OCI-LY7 (cell line): ENCODE data around the gene DBR1. TPM values are rescaled to one million over a fixed set of nuclear protein-coding genes. Genes with fewer than 3 reads are reported as not detected.

Experiments
- BruUV-seq: library from RNA; stranded (reverse); fragments of 400-500 nt; replicated peaks from 2 replicates; lab custom pipeline; 2021; lab: Mats Ljungman, UMichigan
- CTCF ChIA-PET: fragments of 300-600 bp; sonication (Branson Sonifier 250); formaldehyde crosslinking; loops from one replicate; lab custom pipeline; 2022; ENCODE audit warnings: antibody characterized with exemption; ENCODE audit not compliant: unreplicated experiment; lab: Charles Lee
- POLR2A ChIA-PET: fragments of 300-600 bp; sonication (Branson Sonifier 250); formaldehyde crosslinking; loops from one replicate; lab custom pipeline; 2022; ENCODE audit warnings: antibody characterized with exemption; lab: Charles Lee
- DNase-seq: peaks from one replicate; pipeline ENCODE4 v3.0.0-alpha.2; 2015; ENCODE audit warnings: low spot score
- H2AFZ ChIP-seq: fragments of 200-600 bp; sonication (generic), shearing (Covaris generic); 2 replicates; pipeline ENCODE4 v1.6.1; 2014; ENCODE audit warnings: mild to moderate bottlenecking, antibody characterized with exemption, low read length, moderate library complexity
- H3K27ac ChIP-seq: fragments of 200-600 bp; sonication (generic); 2 replicates; pipeline ENCODE4 v1.5.1; 2014; ENCODE audit warnings: mixed run types, low read depth, mild to moderate bottlenecking, moderate library complexity, low read length, inconsistent platforms; ENCODE audit not compliant: poor library complexity, severe bottlenecking
- H3K36me3 ChIP-seq: fragments of 200-600 bp; sonication (generic); 2 replicates; pipeline ENCODE4 v1.6.1; 2014; ENCODE audit warnings: mild to moderate bottlenecking, antibody characterized with exemption, low read length, moderate library complexity, mixed read lengths; ENCODE audit not compliant: insufficient read depth
- H3K4me1 ChIP-seq: fragments of 200-600 bp; sonication (generic); 2 replicates; pipeline ENCODE4 v1.5.1; 2014; ENCODE audit warnings: mild to moderate bottlenecking, low read length; ENCODE audit not compliant: insufficient read depth, poor library complexity, severe bottlenecking
- H3K4me2 ChIP-seq: fragments of 200-600 bp; sonication (generic); 2 replicates; pipeline ENCODE4 v1.6.1; 2014; ENCODE audit warnings: mild to moderate bottlenecking, low read length
- H3K4me3 ChIP-seq: fragments of 200-600 bp; sonication (generic); 2 replicates; pipeline ENCODE4 v1.5.1; 2014; ENCODE audit warnings: mild to moderate bottlenecking, low read depth, low read length; ENCODE audit not compliant: poor library complexity, severe bottlenecking
- H3K79me2 ChIP-seq: fragments of 200-600 bp; sonication (generic); 2 replicates; pipeline ENCODE4 v1.6.1; 2016; ENCODE audit warnings: low read depth, mild to moderate bottlenecking, low read length, moderate library complexity, mixed read lengths; ENCODE audit not compliant: insufficient read depth
- H3K9me2 ChIP-seq: fragments of 200-600 bp; sonication (generic); 2 replicates; pipeline ENCODE4 v1.6.1; 2016; ENCODE audit warnings: mild to moderate bottlenecking, low read length, mixed read lengths; ENCODE audit not compliant: insufficient read depth
- H3K9me3 ChIP-seq: fragments of 200-600 bp; sonication (generic); 2 replicates; pipeline ENCODE4 v1.6.1; 2014; ENCODE audit warnings: mild to moderate bottlenecking, mixed run types, low read length, mixed read lengths
- H4K20me1 ChIP-seq: fragments of 200-600 bp; sonication (generic); 2 replicates; pipeline ENCODE4 v1.6.1; 2014; ENCODE audit warnings: mild to moderate bottlenecking, antibody characterized with exemption, low read length, moderate library complexity, mixed read lengths; ENCODE audit not compliant: insufficient read depth
- EZH2phosphoT487 ChIP-seq: fragments of 200-600 bp; sonication (generic); IDR thresholded peaks from 2 replicates; pipeline ENCODE4 v1.6.1; 2018; ENCODE audit warnings: low read depth, borderline replicate concordance, mild to moderate bottlenecking, mixed run types, antibody characterized with exemption, low read length, moderate library complexity, mixed read lengths
- intact Hi-C: fragments of 100-400 bp; cut with micrococcal nuclease; formaldehyde crosslinking; loops from one replicate; pipeline ENCODE4 v1.10.0; 2022; ENCODE audit not compliant: unreplicated experiment
- total RNA-seq, 2 experiments: library from RNA; depleted of rRNA in 1 of 2; stranded (reverse); fragments of >200 nt in 1 of 2; shearing (Covaris generic) in 1 of 2; gene quantifications; 2 replicates each; pipeline ENCODE4 v1.2.3, GENCODE V29; 2014 to 2022
- TF ChIP-seq, protein P1 (sequence below): fragments of 200-600 bp; sonication (generic); conservative IDR thresholded peaks from 2 replicates; pipeline ENCODE4 v1.5.1; 2014; ENCODE audit warnings: mild to moderate bottlenecking, antibody characterized with exemption, low read length, moderate library complexity, mixed read lengths

Gene DBR1
- total RNA-seq, 2 experiments from 2014 or later, result 13.6 to 22.7 TPM

DNA sequence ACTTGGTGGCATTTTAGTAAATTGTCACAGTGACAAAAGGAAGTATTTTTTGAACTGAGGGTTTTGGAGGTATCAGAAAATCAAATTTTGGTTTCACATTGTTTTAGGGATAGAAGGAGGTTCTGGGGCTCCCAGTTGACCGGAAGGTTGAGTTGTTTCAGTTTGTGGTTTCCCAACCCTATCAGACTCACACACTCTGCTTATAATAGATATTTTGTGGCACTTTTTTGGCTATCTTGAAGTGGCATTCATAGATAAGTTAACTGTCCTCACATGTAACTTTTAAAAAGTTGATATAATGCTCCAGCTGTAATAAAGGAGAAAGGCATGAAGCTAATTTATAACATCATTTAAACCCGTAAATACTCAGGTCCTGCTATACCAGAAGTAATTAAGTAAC is 25.1 kb upstream of the DBR1 start:
- peaks cover 50% of the 10 kb centered on the region for H3K36me3 ChIP-seq
- no peaks in the 10 kb centered on the region for H3K4me1 ChIP-seq
- H4K20me1 ChIP-seq, result peaks cover 25% of the 10 kb centered on the region
- H3K79me2 ChIP-seq, result peaks cover 100% of the 10 kb centered on the region
- intact Hi-C loops, result no loop called here
- TF ChIP-seq, protein P1, sequence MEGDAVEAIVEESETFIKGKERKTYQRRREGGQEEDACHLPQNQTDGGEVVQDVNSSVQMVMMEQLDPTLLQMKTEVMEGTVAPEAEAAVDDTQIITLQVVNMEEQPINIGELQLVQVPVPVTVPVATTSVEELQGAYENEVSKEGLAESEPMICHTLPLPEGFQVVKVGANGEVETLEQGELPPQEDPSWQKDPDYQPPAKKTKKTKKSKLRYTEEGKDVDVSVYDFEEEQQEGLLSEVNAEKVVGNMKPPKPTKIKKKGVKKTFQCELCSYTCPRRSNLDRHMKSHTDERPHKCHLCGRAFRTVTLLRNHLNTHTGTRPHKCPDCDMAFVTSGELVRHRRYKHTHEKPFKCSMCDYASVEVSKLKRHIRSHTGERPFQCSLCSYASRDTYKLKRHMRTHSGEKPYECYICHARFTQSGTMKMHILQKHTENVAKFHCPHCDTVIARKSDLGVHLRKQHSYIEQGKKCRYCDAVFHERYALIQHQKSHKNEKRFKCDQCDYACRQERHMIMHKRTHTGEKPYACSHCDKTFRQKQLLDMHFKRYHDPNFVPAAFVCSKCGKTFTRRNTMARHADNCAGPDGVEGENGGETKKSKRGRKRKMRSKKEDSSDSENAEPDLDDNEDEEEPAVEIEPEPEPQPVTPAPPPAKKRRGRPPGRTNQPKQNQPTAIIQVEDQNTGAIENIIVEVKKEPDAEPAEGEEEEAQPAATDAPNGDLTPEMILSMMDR, result no peak
- no peak for TF ChIP-seq EZH2phosphoT487
- H3K9me3 ChIP-seq, result no peaks in the 10 kb centered on the region
- no TSS peak for BruUV-seq
- H2AFZ ChIP-seq, result no peak overlapping the region
- no peaks in the 10 kb centered on the region; the same call in 1 of the 2 replicates for H3K9me2 ChIP-seq
- no peak overlapping the region for H3K4me3 ChIP-seq
- ChIA-PET CTCF (no interaction called here), POLR2A (no interaction called here)
- no peak overlapping the region for H3K27ac ChIP-seq
- no peak for DNase-seq
- H3K4me2 ChIP-seq, result no peak overlapping the region

DNA sequence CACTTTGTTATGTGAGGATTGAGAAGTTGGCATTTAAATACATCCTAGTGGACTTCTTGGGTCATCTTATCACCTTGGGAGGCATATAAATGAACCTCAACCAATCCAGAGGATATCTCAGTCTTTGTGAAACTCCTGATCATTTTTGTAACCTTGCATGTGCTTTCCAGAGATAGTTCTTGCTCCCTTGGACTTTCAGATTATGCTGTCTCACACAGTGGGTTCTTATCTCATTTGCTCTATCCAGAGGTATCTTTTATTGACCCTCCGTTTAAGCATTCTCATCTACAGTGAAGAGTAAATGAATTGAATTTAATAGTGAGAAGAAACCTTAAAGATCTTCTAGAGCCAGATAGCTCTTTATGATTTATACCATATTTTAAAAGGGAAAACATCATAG is 22.8 kb upstream of the DBR1 start:
- H3K4me3 ChIP-seq, result no peak overlapping the region

DNA sequence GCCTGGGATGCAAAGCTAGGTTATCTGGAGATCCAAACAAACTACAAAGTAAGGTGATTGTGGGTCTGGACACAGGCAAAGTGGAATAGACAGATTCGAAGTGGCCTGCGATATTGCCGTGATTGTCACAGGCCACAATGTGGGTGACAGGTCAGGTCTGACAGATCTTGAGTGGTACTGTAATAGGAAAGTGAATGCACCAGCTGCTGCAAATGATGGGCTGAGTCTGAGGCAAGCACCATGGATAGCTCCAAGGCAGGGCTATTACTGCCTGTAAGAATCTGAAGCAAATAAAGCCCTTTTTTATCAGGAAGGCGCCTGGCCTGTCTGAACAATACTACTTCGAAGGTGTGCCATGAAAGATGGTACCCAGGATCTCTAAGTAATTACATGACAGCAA is 22.3 kb upstream of the DBR1 start:
- Histone ChIP-seq H4K20me1 (peaks cover 21% of the 10 kb centered on the region), H3K9me3 (no peaks in the 10 kb centered on the region), H3K79me2 (peaks cover 96% of the 10 kb centered on the region), H3K27ac (no peak overlapping the region), H3K4me1 (no peaks in the 10 kb centered on the region), H3K36me3 (peaks cover 60% of the 10 kb centered on the region), H2AFZ (no peak overlapping the region), H3K9me2 (no peaks in the 10 kb centered on the region; the same call in 1 of the 2 replicates), H3K4me2 (no peak overlapping the region), H3K4me3 (no peak overlapping the region)
- POLR2A ChIA-PET, result interaction anchor here (0.8 kb wide), 1 partner anchor 11 kb away, joined by 5 read pairs; no protein-coding TSS in a partner anchor
- TF ChIP-seq EZH2phosphoT487, result no peak
- TF ChIP-seq, protein P1, result no peak
- CTCF ChIA-PET, result no interaction called here
- intact Hi-C loops, result no loop called here
- no peak for DNase-seq
- no TSS peak for BruUV-seq

More for the DNA sequence above, 22.8 kb upstream of the DBR1 start:
- Histone ChIP-seq H3K36me3 (peaks cover 56% of the 10 kb centered on the region), H2AFZ (no peak overlapping the region), H3K4me1 (no peaks in the 10 kb centered on the region), H3K9me2 (no peaks in the 10 kb centered on the region; the same call in 1 of the 2 replicates), H3K79me2 (peaks cover 96% of the 10 kb centered on the region), H3K9me3 (no peaks in the 10 kb centered on the region), H3K4me2 (no peak overlapping the region), H4K20me1 (peaks cover 21% of the 10 kb centered on the region), H3K27ac (no peak overlapping the region)
- intact Hi-C loops, result no loop called here
- no TSS peak for BruUV-seq
- no peak for TF ChIP-seq EZH2phosphoT487
- TF ChIP-seq, protein P1, result no peak
- DNase-seq, result no peak
- CTCF ChIA-PET, result no interaction called here
- POLR2A ChIA-PET, result interaction anchor here (0.8 kb wide), 1 partner anchor 11 kb away, joined by 5 read pairs; no protein-coding TSS in a partner anchor
